ENCODE results near the gene COL8A2. TPM values are rescaled to one million over a fixed set of nuclear protein-coding genes. Genes with fewer than 3 reads are reported as not detected.

COL8A2 gene
- total RNA-seq: under 0.01 and 0.11 TPM in 2 replicates

GRCh38 chr1:36125129-36125991 is at the start of gene COL8A2:
Gene COL8A2, minus strand, starts transcription at chr1:36125222. Its CDS starts 24,980 bp downstream, at chr1:36100242.

DNA sequence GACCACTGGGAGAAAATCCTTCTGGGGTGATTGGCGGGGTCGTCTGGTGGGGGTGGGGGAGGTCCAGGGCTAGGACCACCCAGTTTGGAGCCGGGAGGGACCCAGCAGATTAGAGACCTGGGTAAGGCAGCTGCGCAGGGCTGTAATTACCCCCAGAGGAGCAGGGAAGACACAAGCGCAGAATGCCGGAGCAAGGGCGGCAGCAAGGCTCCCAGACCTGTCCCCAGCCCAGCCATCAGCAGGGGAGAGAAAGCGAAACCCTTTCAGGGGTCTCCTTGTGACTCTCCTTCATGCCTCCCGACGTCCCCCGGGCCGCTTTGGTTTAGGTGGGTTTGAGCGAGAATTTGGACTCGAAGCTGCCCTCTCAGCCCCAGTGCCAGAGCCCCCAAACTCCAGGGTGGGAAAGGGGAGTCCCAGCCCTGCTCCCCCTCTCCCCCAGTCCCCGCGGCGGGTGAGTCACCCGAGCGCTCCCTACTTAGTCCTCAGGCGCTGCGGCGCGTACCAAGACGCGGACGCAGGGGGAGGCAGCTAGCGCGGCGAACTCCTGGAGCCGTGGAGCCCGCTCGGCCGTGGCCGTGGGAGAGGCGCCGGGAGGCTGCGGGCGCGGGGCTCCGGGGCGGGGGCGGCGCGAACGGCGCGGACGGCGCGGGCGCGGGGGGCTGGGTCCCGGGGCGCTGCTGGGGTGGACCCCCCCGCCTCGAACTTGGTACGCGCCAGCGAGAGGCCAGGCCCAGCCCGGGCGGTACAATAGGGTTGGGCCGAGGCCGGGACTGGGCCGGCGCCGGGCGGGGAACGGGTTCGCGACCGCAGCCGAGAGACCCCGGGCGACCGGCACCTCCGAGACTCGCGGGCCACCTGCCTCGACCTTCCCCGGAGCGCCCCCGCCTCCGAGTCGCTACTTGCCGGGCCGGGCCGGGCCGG is 30.6 kb upstream of the COL8A2 start, which contains the start of gene MAP7D1:
TSS of gene MAP7D1 (plus strand) at position 753 of the 921 bp plus-strand sequence. CDS start 258 bp downstream, outside the sequence.

DNA sequence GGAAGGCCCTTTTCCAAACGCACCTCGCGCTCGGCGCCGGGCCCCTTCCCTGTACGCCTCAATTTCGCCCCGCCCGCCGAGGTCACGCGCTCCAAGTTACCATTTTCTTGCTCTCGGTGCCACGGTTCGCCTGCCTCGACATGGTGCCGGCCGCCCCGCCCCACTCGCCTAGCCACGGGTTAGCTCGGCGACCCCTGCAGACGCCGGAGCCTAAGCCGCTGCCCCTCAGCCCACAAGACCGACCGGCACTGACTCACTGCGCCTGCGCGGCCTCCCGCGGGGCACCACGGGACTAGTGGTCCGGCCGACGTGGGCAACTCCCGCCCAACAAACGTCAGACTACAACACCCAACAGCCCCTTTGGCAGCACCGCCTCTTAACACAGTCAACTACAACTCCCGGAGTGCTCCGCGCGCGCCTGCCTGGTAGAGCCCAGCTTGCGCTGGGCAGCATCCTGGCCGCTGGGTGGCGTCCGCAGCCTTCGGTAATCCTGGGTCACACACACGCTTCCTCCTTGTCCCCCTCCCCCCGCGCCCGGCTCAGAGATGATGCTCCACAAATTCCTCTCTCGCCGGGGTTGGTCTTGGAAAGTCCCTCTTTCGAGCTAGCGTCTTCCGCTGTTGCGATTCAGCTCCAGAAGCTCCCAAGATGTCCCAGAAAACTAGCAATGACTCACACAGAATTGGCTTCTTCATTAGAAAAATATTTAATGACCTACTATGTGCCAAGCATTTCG is 24.4 kb upstream of the COL8A2 start, which contains the start of gene TRAPPC3:
TSS of gene TRAPPC3 (minus strand) at position 250 of the 736 bp plus-strand sequence. CDS start at position 142, 108 bp downstream.

GRCh38 chr1:36088577-36089392 is 36.2 kb downstream of the COL8A2 start, which contains the start of gene ADPRS:
Gene ADPRS, plus strand, starts transcription at chr1:36088892. Its CDS starts 13 bp downstream, at chr1:36088905.

GRCh38 chr1:36083635-36084496 is 41.2 kb downstream of the COL8A2 start, which contains the start of gene TEKT2:
Gene TEKT2, plus strand, starts transcription at chr1:36084094. Its CDS starts 828 bp downstream, at chr1:36084922.

Other genes with a start within 250 kb of the COL8A2 start
- gene AGO1, start 242.0 kb downstream of the COL8A2 start, total RNA-seq: 13.7 and 26.5 TPM in 2 replicates
- 15.7 and 23.3 TPM in 2 replicates for gene AGO3, start 194.1 kb downstream of the COL8A2 start, total RNA-seq
- gene TEKT2, start 41.1 kb downstream of the COL8A2 start, total RNA-seq: 0.11 and 1.2 TPM in 2 replicates
- gene ADPRS, start 36.3 kb downstream of the COL8A2 start, total RNA-seq: 13.0 and 24.6 TPM in 2 replicates
- 53.0 and 91.2 TPM in 2 replicates for gene TRAPPC3, start 24.3 kb upstream of the COL8A2 start, total RNA-seq
- gene MAP7D1, start 30.9 kb upstream of the COL8A2 start, total RNA-seq: 141 and 168 TPM in 2 replicates
- gene THRAP3, start 99.2 kb upstream of the COL8A2 start, total RNA-seq: 90.7 and 97.6 TPM in 2 replicates
- gene SH3D21, start 181.1 kb upstream of the COL8A2 start, total RNA-seq: 46.3 and 47.4 TPM in 2 replicates
- 142 and 272 TPM in 2 replicates for gene EVA1B, start 198.4 kb upstream of the COL8A2 start, total RNA-seq